Thyroid gland (tissue), 4 donors: Measurements from ENCODE around the gene LRRC38. TPM values are rescaled to one million over a fixed set of nuclear protein-coding genes. Genes with fewer than 3 reads are reported as not detected.
A peak's percentile ranks its signal among the peaks of the same experiment; 100 is the strongest.

Experiments
- DNase-seq, 2 donors: peaks; one replicate each; pipeline ENCODE4 v3.0.0-alpha.2; 2019
- H3K27ac ChIP-seq, 3 donors: fragments of 200-600 bp; sonication (generic); 1 replicate in 2 of 3; 2 replicates in 1 of 3; pipeline ENCODE4 v1.5.1; 2016 to 2019; ENCODE audit warnings: mild to moderate bottlenecking in 1 of 3, moderate library complexity in 1 of 3
- H3K27me3 ChIP-seq: fragments of 200-600 bp; sonication (generic); one replicate; pipeline ENCODE4 v1.5.1; 2019
- H3K36me3 ChIP-seq, 2 donors: fragments of 200-600 bp; sonication (generic); one replicate each; pipeline ENCODE4 v1.5.1; 2016 to 2019
- H3K4me1 ChIP-seq, 2 donors: fragments of 200-600 bp; sonication (generic); one replicate each; pipeline ENCODE4 v1.5.1; 2017 to 2019
- H3K4me3 ChIP-seq, 3 donors: fragments of 200-600 bp; sonication (generic); replicated peaks in 1 of 3; 1 replicate in 2 of 3; 2 replicates in 1 of 3; pipeline ENCODE4 v1.5.1; 2016; ENCODE audit warnings: mild to moderate bottlenecking in 1 of 3
- H3K9me3 ChIP-seq: fragments of 200-600 bp; sonication (generic); one replicate; pipeline ENCODE4 v1.5.1; 2017
- POLR2A ChIP-seq, 2 donors: fragments of 450-650 bp; IDR thresholded peaks; one replicate each; pipeline ENCODE4 v1.6.1; 2017; ENCODE audit warnings: antibody characterized with exemption in 2 of 2, mild to moderate bottlenecking in 2 of 2, moderate library complexity in 1 of 2
- WGBS, 2 donors: methylation state at CpG; one replicate each; pipeline ENCODE4 v1.1.5; 2017; 5-methylcytosine and 5-hydroxymethylcytosine counted together
- intact Hi-C: fragments of 100-400 bp; cut with DNase I; formaldehyde crosslinking; loops from one replicate; pipeline ENCODE4 v1.15.1; 2023
- total RNA-seq, 4 donors: library from RNA; depleted of rRNA; stranded (reverse); fragments of >200 nt; gene quantifications; one replicate each; pipeline ENCODE4 v1.2.3, GENCODE V29; 2016
- TF ChIP-seq, protein P1 (sequence below), 6 experiments: fragments of 200-600 bp in 3 of 6; fragments of 450-650 bp in 3 of 6; sonication (generic) in 3 of 6; IDR thresholded peaks; one replicate each; pipeline ENCODE4 v1.5.1; 2016 to 2019; ENCODE audit warnings: antibody characterized with exemption in 6 of 6, mild to moderate bottlenecking in 2 of 6, inconsistent platforms in 1 of 6, moderate library complexity in 1 of 6

Gene LRRC38
- total RNA-seq, 4 donors from 2014 or later: not detected

DNA sequence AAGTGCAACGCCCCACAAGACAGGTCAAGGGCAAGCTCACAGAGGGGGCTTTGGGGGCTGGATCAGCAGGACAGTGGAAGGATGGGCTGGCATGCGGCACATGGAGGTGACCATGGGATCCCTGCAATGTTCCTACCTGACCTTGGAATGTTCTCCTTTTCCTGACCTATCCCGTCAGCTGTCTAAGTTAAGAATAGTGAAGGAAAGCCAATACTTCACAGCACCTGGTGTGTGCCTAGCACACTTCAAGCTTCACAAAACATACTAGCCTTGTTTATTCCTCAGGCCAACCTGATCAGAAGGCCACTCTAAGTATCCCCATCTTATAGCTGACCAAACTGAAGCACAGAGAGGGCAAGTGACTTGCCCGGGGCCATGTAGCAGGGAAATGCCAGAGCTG, 31.2 kb downstream of the LRRC38 start:
- H3K4me3 ChIP-seq: no peak overlapping the region
- no peaks in the 10 kb centered on the region for H3K9me3 ChIP-seq
- H3K36me3 ChIP-seq: no peaks in the 10 kb centered on the region
- H3K27ac ChIP-seq: no peak overlapping the region
- H3K27me3 ChIP-seq: no peaks in the 10 kb centered on the region
- intact Hi-C loops: no loop called here
- no peak for DNase-seq
- H3K4me1 ChIP-seq: no peaks in the 10 kb centered on the region
- WGBS, 2 donors: 70 to 92% methylated on average over 4 of the region's 4 CpGs
- TF ChIP-seq, protein P1, sequence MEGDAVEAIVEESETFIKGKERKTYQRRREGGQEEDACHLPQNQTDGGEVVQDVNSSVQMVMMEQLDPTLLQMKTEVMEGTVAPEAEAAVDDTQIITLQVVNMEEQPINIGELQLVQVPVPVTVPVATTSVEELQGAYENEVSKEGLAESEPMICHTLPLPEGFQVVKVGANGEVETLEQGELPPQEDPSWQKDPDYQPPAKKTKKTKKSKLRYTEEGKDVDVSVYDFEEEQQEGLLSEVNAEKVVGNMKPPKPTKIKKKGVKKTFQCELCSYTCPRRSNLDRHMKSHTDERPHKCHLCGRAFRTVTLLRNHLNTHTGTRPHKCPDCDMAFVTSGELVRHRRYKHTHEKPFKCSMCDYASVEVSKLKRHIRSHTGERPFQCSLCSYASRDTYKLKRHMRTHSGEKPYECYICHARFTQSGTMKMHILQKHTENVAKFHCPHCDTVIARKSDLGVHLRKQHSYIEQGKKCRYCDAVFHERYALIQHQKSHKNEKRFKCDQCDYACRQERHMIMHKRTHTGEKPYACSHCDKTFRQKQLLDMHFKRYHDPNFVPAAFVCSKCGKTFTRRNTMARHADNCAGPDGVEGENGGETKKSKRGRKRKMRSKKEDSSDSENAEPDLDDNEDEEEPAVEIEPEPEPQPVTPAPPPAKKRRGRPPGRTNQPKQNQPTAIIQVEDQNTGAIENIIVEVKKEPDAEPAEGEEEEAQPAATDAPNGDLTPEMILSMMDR (IDR thresholded peaks at IDR 0.05): no peak

DNA sequence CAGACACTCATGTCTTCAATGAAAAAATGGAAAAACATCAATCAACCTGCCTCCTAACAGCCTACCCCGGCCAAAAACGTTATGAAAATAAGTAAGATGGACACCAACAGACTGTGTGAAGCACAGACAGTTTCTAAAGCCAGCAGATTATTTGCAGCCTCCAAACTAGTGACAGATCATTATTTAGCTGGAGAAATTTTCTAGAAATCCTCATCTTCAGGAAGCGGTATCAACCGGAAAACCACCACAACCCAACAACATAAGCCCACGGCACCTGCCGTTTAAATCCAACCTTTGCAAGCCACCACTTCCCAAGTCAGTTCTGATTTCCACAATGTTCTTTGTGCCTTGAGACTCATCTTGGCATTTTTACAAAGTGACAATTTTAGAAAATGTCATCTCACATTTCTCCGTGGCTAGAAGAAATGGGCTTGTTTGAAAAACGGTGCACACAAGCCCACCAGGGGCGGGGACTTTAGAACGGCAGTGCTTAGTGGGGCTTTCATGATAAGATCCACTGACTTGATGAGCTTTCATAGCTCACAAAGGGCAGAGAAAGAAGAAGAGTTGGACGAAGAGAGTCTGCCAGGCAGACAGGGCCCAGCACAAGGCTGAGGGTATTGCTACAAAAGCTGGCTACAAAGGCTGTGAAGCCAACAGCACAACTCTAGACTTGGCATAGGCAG, 34.5 kb downstream of the LRRC38 start:
- TF ChIP-seq POLR2A (IDR thresholded peaks at IDR 0.05): no peak
- no peak for DNase-seq
- Histone ChIP-seq H3K9me3 (no peaks in the 10 kb centered on the region), H3K4me1 (no peaks in the 10 kb centered on the region), H3K4me3 (no peak overlapping the region), H3K36me3 (no peaks in the 10 kb centered on the region), H3K27ac (no peak overlapping the region), H3K27me3 (no peaks in the 10 kb centered on the region)
- intact Hi-C loops: no loop called here
- 75 to 80% methylated on average over 11 of the region's 11 CpGs for WGBS, 2 donors

DNA sequence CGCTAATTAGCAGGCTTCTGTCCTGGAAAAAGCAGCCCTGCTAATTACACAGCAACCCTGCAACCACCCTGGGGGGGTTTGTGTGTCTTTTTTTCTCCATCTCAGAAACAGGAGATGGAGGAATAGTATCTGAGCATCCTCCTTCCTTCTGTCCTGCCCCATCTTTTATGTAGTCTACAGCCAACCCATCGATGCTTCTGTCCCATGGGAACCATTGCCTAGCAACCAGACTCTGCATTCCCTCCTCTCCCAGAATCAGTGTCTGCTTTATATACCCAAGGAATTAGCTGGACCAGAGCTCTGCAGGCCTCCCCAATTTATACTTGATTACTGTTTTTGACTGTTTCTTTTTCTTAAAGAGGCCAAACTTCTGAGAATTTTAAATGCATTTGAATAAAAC, 35.1 kb downstream of the LRRC38 start:
- Histone ChIP-seq H3K4me1 (no peaks in the 10 kb centered on the region), H3K4me3 (no peak overlapping the region), H3K27ac (no peak overlapping the region), H3K36me3 (no peaks in the 10 kb centered on the region), H3K27me3 (no peaks in the 10 kb centered on the region), H3K9me3 (no peaks in the 10 kb centered on the region)
- TF ChIP-seq, protein P1 (IDR thresholded peaks at IDR 0.05): no peak
- TF ChIP-seq POLR2A (IDR thresholded peaks at IDR 0.05): no peak
- intact Hi-C loops: no loop called here
- 76 to 82% methylated on average over 2 of the region's 2 CpGs for WGBS, 2 donors
- no peak for DNase-seq

DNA sequence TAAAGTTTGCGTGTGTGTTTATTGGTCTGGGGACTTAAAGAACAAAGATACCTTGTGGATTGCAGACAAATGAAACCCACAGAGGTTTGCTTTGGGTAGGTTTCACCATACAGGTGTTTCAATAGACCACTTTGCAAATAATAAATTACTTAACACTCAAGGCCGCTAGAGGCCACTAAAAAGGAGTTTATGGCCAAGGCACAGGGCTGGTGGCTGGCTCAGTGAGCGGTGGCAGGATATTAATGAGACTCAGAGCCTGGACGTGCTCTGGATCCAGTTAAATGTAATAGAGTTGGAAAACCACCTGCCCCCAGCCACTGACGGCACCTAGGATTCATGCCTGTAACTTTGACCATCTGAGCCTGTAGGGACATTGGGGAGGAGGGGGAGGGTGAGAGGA, 44.5 kb downstream of the LRRC38 start:
- Histone ChIP-seq H3K27me3 (no peaks in the 10 kb centered on the region), H3K36me3 (no peaks in the 10 kb centered on the region), H3K9me3 (no peaks in the 10 kb centered on the region), H3K4me1 (no peaks in the 10 kb centered on the region), H3K27ac (no peak overlapping the region), H3K4me3 (no peak overlapping the region)
- intact Hi-C loops: no loop called here
- 28 to 31% methylated on average over 5 of the region's 5 CpGs for WGBS, 2 donors
- DNase-seq: no peak
- no peak for TF ChIP-seq POLR2A (IDR thresholded peaks at IDR 0.05)
- TF ChIP-seq, protein P1 (IDR thresholded peaks at IDR 0.05): peak in 1 of 6 experiments; percentile 14

DNA sequence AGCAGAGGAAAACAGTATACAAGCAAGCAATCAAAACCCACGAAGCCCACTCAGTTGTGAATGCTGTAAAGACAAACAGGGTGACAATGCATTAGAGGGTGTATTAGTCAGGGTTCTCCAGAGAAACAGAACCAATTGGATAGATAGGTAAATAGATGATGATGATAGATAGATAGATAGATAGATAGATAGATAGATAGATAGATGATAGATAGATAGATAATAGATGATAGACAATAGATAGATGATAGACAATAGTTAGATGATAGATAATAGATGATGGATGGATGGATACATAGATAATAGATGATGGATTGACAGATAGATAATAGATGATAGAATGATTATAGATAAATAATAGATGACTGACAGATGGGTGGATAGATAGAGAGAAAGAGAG, 48.3 kb downstream of the LRRC38 start:
- intact Hi-C loops: no loop called here
- H3K9me3 ChIP-seq: no peaks in the 10 kb centered on the region
- H3K36me3 ChIP-seq: no peaks in the 10 kb centered on the region
- H3K4me1 ChIP-seq: no peaks in the 10 kb centered on the region
- no peak overlapping the region for H3K4me3 ChIP-seq
- H3K27ac ChIP-seq: no peak overlapping the region
- no peak for TF ChIP-seq POLR2A (IDR thresholded peaks at IDR 0.05)
- TF ChIP-seq, protein P1 (IDR thresholded peaks at IDR 0.05): no peak
- 72 to 75% methylated on average over 1 of the region's 1 CpG for WGBS, 2 donors
- no peak for DNase-seq
- no peaks in the 10 kb centered on the region for H3K27me3 ChIP-seq
